ENCODE measurements around the gene ARHGAP24.

ARHGAP24 gene

DNA sequence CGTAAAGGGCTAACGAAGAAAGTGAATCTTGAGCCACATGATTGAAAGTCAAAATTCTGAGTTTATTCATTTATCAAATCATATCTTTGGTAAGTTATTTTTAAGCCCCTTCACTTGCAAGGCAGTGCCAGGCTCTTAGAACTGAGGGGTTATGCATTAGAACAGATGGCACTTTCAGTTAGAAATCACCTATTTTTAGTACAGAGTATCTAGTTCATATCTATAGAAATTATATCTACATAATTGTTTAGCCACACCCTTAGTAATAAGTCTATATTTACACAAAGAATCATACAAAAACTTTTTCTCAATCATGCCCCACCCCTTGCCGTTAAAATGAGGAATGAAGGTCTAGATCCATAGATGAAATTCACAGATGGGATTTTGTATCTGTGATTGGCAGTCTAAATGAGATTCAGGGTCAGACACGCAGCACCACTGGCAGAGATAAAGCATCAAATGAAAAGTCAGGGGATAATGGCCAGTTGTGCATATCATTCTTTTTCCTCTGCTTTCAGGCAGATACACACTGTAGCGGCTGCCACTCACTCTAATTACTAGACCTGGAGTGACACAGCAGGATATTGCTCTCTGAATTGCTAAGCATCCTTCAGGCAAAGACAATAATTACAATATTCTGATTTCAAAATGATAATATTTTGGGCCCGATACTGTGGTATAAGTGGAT, 444.4 kb downstream of the ARHGAP24 start:
- no peak for DNase-seq (ENCODE audit: low read depth)

DNA sequence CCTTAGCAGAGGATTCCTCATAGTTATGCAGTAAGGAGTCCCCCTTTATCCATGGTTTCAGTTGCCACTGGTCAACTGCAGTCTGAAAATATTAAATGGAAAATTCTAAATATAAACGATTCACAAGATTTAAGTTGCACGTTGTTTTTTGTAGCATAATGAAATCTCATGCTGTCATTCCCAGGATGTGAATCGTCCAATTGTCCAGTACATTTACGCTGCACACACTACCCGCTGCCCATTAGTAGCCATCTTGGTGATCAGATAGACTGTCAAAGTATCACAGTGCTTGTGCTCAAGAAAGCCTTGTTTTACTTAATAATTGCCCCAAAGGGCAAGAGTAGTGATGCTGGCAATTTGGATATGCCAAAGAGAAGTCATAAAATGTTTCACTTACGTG, 450.1 kb downstream of the ARHGAP24 start:
- no peak for DNase-seq (ENCODE audit: low read depth)

DNA sequence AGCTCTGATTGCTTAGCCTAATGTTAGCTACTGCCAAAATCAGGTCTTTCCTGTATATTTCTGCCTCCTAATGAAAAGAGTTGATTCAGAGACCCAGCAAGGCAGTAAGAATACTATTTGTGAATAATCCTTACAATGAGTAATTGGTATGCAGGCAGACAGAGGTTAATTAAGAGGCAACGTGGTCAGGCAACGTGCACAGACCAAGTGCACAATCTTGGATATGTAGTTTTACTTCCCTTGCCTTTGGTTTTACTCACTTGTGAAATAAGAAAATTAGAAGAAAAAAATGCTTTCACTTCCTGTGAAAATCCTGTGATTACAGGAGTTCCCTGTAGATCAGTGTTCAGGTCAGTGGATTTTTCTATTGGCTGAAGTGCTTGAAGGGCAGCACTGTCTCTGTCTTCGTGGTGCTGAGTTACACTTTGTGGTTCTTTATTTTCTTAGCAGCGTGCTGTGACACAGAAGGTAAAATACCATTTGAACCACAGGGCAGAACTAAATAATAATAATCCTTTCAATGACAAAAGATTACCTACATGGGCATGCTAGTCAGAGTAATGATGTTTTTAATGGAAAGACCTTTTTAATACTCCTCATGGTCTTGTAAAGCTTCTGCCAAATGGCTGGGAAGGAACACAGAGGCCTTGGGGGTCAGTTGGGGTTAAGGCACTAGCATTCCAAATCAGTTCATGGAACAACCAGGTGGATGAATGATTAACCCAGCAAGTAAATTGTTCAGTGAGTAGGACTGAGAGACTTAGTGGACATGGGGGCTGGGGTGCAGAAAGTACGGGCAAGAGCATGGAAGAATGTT, 454.0 kb downstream of the ARHGAP24 start:
- no peak for DNase-seq (ENCODE audit: low read depth)

DNA sequence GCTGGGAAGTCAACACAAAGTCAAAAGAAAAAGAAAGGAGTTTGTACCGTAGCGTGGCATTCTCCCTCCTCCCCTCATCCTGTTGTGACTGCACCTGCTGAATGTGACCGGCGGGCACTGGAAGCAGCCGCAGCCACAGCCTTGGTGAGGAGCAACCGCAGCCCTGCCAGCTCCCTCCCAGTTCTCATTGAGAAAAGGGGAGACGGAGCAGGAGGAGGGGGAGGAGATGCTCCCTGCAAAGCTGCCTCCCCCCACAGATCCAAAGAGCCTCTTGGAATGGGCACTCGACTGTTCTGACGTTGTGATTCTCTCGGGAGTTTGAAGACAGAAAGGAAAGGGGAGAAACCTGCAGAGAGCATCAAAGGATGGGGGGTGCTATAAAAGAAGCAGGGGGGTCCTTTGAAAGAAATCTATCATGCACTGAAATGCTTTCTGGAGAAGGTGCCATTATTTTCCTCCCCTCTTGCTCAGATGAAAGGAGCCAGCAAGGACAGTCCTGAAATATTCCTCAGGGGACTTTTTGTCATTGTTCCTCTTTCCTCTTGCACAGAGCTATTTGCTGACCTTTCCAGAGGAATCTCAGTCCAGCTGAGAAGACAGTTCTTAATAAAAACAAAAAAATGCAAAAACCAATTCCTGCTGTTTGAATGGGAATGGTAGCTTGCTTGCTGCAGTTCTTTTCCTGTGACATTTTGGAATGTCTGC, 455.2 kb downstream of the ARHGAP24 start:
- DNase-seq (ENCODE audit: low read depth): no peak

DNA sequence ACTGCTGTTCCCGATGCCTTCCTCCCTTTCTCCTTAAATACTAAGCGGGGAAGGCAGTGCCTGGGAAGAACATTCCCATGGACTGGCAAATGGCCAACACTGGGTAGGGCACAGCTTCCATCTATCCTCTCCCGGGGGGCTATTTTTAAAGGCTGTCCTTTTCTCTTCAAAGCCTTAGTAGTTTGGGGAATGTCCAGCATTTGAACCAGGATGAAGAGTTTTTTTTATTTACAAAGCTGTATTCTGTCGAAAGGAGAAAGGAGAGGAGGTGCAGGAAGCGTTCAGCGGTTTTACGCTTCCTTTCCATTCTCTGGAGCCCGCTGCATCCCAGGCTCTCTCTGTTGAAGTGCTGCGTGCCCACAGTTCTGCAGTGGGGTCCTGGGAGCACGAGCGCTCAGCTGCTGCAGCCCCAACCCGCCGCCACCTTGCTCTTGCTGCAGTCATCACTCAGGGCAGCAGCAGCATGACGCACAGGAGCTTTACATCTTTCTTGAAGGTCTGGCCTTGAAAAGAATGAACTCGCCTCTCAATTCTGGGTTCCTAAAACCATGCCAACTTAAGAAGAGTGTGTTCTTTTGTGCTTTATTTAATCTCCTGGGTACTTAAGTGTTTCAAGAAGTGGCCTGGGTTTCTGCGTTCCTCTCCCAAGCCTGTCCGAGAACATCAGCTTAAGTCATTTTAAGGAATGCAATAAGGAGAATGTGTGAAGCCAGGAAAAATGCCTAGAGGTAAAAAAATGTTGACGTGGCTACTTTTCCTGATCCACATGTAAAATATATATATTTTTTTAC, 457.7 kb downstream of the ARHGAP24 start:
- DNase-seq (ENCODE audit: low read depth): no peak

DNA sequence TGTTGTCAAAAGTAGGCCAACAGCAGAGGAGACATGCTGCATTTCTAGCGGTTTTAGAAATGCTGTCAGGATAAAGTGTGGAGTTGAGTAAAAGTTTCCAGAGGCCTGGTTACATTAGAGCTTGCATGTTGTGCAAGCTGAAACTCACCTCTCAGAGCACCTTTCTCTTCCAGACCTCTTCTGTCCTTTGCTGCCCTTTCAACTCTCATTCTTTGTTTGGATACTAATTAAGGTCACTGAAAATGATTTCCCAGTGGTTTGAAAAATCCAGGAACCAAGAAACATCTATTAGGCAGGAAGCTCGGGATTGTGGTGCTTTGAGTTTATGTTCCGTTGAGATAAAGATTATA, 458.3 kb downstream of the ARHGAP24 start:
- DNase-seq (ENCODE audit: low read depth): no peak

DNA sequence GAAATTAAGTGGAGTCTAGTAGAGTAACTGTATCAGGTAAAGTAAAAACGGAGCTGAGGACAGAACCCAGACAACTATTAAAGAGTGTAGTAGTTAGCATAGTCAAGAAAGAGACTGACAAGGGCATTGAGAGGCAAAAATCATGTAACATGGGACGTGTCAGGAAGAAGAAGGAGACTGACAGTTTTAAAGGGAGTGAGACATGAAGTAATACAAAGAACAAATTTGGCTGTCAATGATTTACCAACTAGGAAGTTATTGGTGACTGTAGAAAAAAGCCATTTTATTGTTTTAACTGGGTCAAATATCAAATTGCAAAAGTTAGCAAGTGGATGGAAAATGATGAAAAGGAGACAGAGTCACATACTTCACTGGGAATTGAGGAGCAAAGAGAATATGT, 462.6 kb downstream of the ARHGAP24 start:
- no peak for DNase-seq (ENCODE audit: low read depth)

DNA sequence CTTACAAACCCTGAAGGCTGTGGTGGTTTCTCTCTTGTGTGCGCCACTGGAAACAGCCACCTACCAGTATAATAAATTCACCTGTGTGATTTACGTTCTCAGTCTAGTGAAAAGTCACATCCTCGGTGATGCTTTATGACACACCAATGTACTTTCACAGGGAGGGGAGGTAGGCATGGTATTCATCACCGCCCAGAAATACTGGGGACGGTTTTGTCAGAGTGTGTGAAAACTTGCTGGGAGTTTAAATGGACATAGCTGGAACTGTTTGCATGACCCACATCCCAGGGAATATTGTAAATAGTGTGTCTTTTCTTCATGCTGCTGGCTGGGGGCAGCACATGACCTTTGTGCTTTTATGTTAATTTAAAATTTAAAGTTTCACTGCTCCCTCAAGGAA, 463.1 kb downstream of the ARHGAP24 start:
- DNase-seq (ENCODE audit: low read depth): no peak

DNA sequence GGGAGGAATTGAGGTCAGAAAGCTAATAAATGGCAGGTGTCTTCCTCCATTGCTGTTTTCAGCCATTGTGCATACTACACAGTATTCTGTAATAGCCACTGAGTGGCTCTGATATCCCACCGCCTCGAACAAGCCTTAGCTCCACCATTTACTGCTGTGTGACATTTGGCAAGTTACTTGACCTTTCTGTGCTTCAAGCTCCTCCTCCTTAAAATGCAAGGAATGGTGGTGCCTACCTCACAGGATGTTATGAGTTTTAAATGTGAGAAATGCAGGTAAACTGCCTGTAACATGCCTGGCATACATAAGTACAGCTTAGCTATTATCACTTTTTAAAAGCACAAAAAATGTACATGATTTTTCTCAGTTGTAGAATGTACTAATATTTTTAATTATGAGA, 464.0 kb downstream of the ARHGAP24 start:
- DNase-seq (ENCODE audit: low read depth): no peak

DNA sequence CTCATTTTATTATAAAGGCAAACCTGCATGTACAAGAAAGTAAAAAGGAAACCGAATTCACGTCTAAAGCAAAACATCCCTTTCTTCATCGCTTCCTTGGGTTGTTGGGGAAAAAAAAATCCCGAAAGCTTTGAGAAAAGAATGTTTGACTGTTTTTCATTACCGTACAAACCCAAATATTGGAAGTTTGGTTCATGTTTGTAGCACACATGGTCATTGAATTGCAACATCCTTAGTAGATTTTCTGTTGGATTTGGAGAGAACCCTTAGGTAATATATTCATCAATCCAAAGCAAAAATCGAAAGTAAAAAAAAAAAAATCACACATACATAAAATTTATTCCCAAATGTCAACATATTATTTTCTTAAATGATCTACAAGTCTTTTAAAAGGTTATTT, 464.6 kb downstream of the ARHGAP24 start:
- DNase-seq (ENCODE audit: low read depth): no peak

DNA sequence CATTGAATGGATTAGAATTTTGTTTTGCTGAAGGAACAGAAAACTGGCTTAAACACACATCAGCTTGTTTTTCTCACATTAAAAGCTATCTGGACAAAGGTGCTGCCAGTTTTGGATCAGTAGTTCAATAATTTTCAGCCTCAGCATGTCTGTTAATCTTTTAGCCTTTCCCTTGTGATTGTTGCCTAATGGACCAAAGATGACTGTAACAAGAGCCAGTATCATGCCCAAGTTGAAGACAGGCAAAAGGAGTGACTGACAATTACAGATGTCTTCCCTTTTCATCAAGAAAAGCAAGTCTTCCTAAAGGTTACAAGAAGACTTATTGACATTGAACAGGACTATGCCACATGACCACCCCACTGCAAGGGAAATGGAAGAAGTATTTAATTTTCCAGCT, 465.2 kb downstream of the ARHGAP24 start:
- no peak for DNase-seq (ENCODE audit: low read depth)

DNA sequence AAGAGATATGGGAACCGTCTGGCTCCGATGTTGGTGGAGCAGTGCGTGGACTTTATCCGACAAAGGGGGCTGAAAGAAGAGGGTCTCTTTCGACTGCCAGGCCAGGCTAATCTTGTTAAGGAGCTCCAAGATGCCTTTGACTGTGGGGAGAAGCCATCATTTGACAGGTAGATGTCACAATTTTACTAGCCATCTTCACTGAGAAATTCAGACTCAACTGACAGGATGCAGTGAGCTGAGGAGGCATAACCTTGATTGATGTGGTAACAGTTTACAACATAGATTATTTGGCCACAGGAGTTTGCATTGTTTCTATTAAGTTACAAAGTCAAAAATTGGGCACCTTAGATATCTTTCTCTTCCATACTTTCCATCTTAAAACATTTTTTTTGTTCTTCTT, 467.2 kb downstream of the ARHGAP24 start:
- no peak for DNase-seq (ENCODE audit: low read depth)

DNA sequence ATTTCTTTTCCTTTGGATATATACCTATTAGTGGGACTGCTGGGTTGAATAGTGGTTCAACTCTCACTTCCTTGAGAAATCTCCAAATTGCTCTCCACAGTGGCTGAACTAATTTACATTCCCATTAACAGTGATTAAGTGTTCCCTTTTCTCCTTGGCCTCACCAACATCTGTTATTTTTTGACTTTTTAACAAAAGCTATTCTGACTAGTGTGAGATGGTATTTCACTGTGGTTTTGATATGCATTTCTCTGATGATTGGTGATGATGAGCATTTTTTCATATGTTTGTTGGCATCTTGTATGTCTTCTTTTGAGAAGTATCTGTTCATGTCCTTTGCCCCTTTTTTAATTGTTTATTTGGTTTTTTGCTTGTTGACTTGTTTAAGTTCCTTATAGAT, 471.9 kb downstream of the ARHGAP24 start:
- DNase-seq (ENCODE audit: low read depth): no peak

DNA sequence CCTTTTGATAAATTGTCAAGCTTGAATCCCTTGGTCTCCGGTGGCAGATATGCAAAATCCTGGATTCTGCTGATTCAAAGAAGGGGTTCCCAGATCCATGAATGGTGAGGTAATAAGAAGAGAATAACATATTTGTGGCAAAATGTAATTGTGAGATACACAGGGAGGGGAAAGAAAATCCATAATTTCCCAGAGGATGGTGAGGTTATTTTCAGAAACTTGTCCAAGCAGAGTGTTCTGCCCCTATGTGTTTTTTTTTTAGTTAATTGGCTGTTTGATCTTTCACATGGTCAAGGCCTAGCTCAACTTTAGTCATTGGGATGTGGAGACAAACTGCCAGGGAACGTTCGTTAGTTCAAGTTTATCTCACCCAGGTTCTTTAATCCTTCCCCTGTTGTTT, 476.1 kb downstream of the ARHGAP24 start:
- no peak for DNase-seq (ENCODE audit: low read depth)

DNA sequence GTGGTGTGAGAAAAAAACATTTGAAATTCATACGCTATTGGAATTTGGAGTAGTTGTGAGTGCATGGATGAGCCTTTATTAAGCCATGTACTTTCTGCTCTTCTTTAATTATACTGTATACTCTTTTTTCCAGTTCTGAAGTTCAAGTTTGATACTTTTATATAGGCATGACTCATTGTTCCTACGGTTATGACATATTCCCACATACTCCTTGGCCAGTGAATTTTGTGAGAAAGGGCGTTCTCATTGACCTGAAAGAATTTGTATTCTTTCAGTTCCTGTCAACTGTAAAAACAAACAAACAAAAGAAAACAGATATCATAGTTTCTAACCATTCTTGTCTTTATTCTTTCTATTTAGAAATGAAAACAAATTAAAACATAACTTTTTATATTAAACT, 477.6 kb downstream of the ARHGAP24 start:
- DNase-seq (ENCODE audit: low read depth): no peak

DNA sequence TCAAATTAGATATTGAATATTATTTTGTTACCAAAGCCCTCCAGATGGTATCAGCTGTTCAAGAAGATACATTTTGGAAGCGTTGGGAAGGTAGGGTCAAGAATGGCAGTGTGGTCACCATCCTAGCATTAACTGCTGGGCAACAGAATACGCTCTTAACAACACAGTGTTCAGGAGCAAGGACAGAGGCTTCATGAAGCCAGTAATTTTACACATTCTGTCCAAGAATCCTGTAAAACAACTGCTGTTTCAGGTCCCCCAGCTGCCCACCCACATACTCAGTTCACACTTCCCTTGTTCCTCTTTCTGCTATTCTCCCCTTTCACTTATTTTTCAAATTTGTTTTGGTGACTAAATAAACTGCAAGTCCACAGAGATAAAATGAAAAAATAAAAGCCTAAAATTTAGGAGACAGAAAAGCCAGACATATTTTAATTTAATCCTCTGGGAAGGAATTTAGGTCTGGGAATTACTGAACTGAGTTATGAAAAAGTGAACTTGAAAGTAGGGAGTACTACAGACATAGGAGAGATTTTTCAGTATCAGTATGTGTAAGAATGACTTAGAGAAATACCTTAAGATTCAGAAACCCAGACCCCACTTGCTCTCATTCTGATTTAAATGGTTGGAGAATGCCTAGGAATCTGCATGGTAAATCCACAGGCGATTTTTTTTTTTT, 478.2 kb downstream of the ARHGAP24 start:
- no peak for DNase-seq (ENCODE audit: low read depth)

DNA sequence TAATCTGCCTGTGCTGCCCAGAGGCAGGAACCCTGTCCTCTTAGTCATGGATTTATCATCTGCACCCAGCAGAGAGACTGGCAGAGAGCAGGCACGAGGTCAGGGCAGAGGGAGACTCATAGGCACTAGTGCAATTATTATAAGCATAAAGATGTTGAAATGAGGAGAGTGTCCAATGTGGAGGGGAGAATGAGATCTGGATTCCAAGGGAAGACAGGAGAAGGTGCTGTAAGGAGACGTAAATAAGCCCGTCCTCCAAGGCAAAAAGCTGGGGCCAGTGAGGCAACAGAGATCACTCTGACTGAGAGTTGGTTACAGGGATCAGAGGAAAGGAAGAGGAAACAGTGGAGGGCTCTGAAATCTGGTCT, 478.7 kb downstream of the ARHGAP24 start:
- DNase-seq (ENCODE audit: low read depth): no peak

DNA sequence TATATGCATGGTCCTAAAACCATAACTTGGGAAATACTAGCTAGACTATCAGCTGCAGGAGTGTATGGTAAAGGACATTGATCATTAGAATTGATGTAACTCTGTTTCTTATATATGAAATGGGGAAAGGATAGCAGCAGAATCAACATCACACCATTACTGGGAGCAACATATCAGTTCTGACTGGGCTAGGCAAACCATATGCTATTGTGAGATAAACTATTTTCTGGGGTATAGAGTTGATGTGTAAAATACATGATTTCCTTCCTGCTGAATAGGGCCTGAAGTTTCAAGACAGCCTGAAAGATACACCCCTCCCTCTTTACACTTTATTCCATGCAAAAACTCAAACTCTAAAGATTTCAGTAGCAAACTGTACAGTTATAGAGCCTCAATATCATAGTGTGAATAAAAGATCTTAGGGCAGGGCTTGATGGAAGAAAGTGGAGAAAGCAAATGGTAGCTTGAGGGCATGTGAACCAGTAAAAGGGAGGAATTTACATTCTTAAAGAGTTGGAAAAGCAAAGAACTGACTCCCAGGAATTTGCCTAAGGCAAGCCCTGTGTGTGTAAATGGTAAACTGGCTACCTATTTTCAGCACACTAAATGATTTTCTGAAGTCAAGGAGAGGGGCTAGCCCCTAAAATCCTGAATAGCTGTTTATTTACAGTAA, 480.8 kb downstream of the ARHGAP24 start:
- DNase-seq (ENCODE audit: low read depth): no peak

DNA sequence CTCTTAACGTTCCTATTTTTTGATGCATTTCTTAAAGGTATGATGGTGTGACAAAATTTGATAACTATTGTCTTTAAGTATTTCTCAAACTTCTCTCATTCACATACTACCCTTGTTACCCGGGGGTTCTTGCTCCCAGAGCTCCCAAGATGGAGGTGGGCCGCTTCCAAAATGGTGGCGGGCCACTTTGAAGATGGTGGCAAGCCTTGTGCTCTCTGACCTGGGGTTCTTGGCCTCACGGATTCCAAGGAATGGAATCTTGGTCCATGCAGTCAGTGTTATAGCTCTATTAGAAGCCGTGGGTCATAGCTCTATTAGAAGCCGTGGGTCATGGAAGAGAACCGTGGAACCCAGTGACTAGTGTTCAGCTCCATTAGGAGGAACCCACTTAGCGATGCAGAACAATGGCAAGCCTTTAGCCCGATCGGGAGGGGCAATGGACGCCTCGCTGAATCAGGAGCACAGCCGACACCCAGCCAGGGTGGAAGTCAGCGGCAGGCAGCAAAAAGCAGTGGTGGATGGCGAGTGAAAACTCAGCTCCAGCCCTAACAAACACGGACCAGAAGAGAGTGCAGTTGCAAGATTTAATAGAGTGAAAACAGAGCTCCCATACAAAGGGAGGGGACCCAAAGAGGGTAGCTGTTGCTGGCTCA, 481.5 kb downstream of the ARHGAP24 start:
- DNase-seq (ENCODE audit: low read depth): no peak

DNA sequence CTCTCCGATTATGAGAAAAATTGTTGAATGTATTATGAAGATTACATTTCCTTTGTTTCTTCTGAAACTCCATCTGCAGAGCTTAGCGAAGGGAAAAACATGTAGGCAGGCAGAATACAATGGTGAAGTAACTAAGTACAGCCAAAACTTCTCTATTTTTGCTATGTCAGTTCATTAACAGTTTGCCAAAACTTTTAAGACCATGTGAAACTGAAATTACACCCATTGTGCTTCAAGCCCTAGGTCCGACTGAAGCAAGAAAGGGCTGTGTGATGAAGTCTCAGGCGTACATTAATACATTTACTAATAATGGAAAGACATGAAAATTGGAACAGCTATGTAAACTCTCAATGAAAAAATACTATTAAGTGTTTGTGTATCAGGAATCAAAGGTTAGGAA, 486.9 kb downstream of the ARHGAP24 start:
- DNase-seq (ENCODE audit: low read depth): no peak

DNA sequence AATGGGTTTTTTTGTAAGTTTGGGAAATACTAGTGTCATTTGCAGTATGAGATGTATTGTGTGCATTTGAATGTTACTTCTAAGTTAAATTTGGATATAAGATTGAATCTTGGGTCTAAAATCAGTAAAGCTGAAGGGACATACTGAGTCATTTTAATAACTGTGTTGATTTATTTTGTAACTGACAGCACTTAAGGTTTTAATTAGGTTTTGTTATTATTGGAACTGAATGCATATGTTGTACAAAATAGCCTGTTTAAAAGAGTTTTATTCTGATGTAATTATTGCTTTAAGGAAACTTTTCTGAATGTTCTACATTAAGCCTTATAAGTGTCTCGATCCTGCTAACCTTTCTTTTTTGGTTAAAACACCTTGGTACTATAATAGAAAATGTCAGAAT, 488.3 kb downstream of the ARHGAP24 start:
- no peak for DNase-seq (ENCODE audit: low read depth)

Data from activated T-cell treated with anti-CD3 and anti-CD28 coated beads for 48 hours (primary cell).